ENCODE measurements around the gene NATD1.

Gene NATD1

DNA sequence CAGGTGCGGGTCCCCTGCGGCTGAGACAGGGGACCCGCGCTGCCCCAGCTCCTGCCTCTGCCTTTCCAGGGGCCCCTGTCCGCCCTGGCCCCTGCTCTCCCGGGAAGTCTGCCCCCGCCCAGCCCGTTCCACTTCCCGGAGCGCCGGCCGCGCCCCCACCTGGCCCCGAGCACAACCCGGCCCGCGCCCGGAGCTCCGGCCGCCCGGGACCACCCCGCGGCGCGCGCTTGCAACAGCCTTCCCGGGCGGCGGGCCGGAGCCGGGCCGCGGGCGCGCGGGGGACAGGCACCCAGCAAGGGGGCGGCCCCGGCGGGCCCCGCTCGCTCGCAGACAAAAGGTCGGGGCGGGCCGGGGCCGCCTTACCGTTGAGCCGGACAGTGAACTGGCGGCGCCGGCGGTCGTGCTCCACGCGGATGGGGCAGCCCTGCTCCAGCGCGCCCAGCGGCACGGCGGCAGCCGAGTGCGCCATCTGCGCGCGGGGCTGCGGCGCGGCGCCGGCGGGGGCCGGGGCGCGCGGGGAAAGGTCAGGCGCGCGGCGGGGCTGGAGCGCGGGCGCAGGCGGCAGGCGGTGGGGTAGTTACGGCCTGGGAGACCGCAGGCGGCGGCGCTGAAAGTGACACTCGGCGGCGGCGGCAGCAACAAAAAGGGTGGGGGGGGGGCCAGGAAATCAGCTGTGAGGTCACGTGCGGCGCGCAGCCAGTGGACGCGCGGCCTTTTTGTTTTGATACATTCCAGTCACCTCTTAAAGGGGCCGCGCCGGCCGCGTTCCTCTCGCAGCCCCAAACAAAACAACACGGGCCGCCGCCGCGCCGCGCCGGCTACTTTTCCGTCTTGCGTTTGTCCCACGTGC is at the start of gene NATD1:
NATD1 (minus strand) TSS at position 615 of the 850 bp plus-strand sequence; CDS start at position 469, 146 bp downstream.
- H3K4me1 ChIP-seq (ENCODE audit: control insufficient read depth, insufficient read depth, low read length), result peaks cover 35% of the 10 kb centered on the region
- H3K27me3 ChIP-seq (ENCODE audit: control insufficient read depth in 1 of 2, insufficient read depth in 2 of 2, low read length in 2 of 2), result no peaks in the 10 kb centered on the region
- peak within 1 kb of the TSS; percentile 74 to 82 for H3K9ac ChIP-seq (ENCODE audit: low read length in 2 of 2)
- H3K27ac ChIP-seq (ENCODE audit: low read length), result peak within 1 kb of the TSS; percentile 46
- peak within 1 kb of the TSS; percentile 76 to 77 for H3K4me3 ChIP-seq (ENCODE audit: low read length in 2 of 2)
- H3K36me3 ChIP-seq (ENCODE audit: control insufficient read depth in 2 of 2, insufficient read depth in 2 of 2, low read length in 2 of 2), result no peaks in the 10 kb centered on the region
- no peaks in the 10 kb centered on the region for H3K9me3 ChIP-seq (ENCODE audit: control insufficient read depth in 2 of 2, low read length in 2 of 2)

DNA sequence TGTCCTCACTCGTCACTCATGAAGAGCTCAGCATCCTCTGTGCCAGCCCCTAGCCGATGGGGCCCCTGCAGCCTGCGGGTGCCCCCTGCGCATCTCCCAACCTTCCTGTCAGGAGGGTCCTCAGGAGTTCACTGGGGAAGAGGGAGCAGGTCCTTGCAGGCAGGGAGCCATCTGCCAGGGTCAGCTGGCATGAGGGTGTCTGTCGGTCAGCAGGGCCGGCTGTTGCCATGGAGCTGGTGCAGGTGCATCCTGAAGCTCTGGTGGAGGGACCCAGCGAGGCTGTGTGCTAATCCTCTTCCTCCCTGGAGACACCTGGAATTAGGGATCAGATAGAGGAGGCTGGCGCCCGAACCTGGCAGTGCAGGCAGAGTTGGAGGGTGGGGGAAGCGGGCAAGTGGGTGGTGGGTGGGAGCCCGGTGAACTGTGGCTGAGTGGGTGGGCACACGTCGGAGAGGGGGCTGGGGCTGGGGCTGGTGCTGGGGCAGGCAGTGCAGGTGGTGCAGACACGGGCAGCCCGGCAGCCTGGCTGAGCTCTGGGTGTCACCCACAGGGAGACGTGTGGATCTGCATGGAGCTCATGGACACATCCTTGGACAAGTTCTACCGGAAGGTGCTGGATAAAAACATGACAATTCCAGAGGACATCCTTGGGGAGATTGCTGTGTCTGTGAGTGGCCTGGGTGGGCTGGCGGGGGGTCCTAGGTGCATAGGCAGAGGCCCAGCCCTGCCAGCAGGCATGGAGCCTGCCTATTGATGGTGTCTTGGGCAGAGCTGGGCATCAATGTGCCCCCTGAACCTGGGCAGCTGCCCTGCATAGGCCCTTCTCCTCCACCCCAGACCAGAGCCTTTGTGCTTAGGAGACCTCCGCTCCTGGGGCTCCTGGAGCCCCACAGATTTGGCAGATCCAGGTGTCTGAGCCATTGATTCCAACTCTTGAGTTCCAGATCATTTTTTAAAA is 48.7 kb upstream of the NATD1 start:
- no peaks in the 10 kb centered on the region for H3K9me3 ChIP-seq (ENCODE audit: control insufficient read depth in 2 of 2, low read length in 2 of 2)
- no peak overlapping the region for H3K9ac ChIP-seq (ENCODE audit: low read length in 2 of 2)
- H3K4me3 ChIP-seq (ENCODE audit: low read length in 2 of 2), result no peak overlapping the region
- H3K27ac ChIP-seq (ENCODE audit: low read length), result no peak overlapping the region
- peaks cover 42 to 59% of the 10 kb centered on the region in 2 donors for H3K36me3 ChIP-seq (ENCODE audit: control insufficient read depth in 2 of 2, insufficient read depth in 2 of 2, low read length in 2 of 2)
- H3K27me3 ChIP-seq (ENCODE audit: control insufficient read depth in 1 of 2, insufficient read depth in 2 of 2, low read length in 2 of 2), result peaks cover 0 to 2% of the 10 kb centered on the region in 2 donors
- peaks cover 10% of the 10 kb centered on the region for H3K4me1 ChIP-seq (ENCODE audit: control insufficient read depth, insufficient read depth, low read length)

- no peak overlapping the region for H3K27ac ChIP-seq (ENCODE audit: low read length)
- H3K4me1 ChIP-seq (ENCODE audit: control insufficient read depth, insufficient read depth, low read length), result peaks cover 20% of the 10 kb centered on the region
- no peak overlapping the region for H3K4me3 ChIP-seq (ENCODE audit: low read length in 2 of 2)
- peaks cover 0 to 2% of the 10 kb centered on the region in 2 donors for H3K27me3 ChIP-seq (ENCODE audit: control insufficient read depth in 1 of 2, insufficient read depth in 2 of 2, low read length in 2 of 2)
- no peaks in the 10 kb centered on the region for H3K9me3 ChIP-seq (ENCODE audit: control insufficient read depth in 2 of 2, low read length in 2 of 2)
- H3K9ac ChIP-seq (ENCODE audit: low read length in 2 of 2), result no peak overlapping the region
- H3K36me3 ChIP-seq (ENCODE audit: control insufficient read depth in 2 of 2, insufficient read depth in 2 of 2, low read length in 2 of 2), result peaks cover 42 to 58% of the 10 kb centered on the region in 2 donors
Measured at GRCh38 chr17:21300601-21301571, 47.7 kb upstream of the NATD1 start.

- Histone ChIP-seq H3K36me3 (ENCODE audit: control insufficient read depth in 2 of 2, insufficient read depth in 2 of 2, low read length in 2 of 2) (peaks cover 42 to 56% of the 10 kb centered on the region in 2 donors), H3K27me3 (ENCODE audit: control insufficient read depth in 1 of 2, insufficient read depth in 2 of 2, low read length in 2 of 2) (peaks cover 0 to 4% of the 10 kb centered on the region in 2 donors), H3K9me3 (ENCODE audit: control insufficient read depth in 2 of 2, low read length in 2 of 2) (no peaks in the 10 kb centered on the region), H3K4me1 (ENCODE audit: control insufficient read depth, insufficient read depth, low read length) (peaks cover 28% of the 10 kb centered on the region), H3K9ac (ENCODE audit: low read length in 2 of 2) (no peak overlapping the region), H3K27ac (ENCODE audit: low read length) (no peak overlapping the region), H3K4me3 (ENCODE audit: low read length in 2 of 2) (no peak overlapping the region)
Measured at GRCh38 chr17:21299981-21300600, 46.9 kb upstream of the NATD1 start.

DNA sequence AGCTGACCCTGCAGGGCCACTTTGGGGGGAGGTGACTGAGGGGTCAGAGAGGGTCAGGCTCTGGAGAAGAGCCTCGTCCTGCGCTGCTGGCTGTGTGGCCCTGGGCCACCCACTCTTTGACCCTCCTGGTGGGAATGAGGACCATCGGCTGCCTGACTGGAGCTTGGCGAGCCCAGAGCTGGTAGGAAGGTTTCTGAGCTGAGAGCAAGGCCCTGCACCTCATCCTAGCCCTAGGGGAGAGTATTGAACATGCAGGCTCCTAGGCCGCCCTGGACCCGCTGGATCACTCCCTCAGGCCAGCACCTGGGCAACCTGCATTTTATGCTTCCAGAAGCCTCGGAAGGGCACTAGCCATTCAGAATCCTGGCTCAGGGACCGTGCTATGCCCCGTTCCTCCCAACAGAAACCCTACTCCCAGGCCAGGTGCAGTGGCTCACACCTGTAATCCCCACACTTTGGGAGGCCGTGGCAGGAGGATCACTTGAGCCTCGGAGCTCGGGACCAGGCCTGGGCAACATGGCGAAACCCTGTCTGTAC is 45.8 kb upstream of the NATD1 start:
- Histone ChIP-seq H3K9ac (ENCODE audit: low read length in 2 of 2) (no peak overlapping the region), H3K27ac (ENCODE audit: low read length) (no peak overlapping the region), H3K4me1 (ENCODE audit: control insufficient read depth, insufficient read depth, low read length) (peaks cover 34% of the 10 kb centered on the region), H3K27me3 (ENCODE audit: control insufficient read depth in 1 of 2, insufficient read depth in 2 of 2, low read length in 2 of 2) (peaks cover 0 to 5% of the 10 kb centered on the region in 2 donors), H3K36me3 (ENCODE audit: control insufficient read depth in 2 of 2, insufficient read depth in 2 of 2, low read length in 2 of 2) (peaks cover 40 to 51% of the 10 kb centered on the region in 2 donors), H3K4me3 (ENCODE audit: low read length in 2 of 2) (no peak overlapping the region), H3K9me3 (ENCODE audit: control insufficient read depth in 2 of 2, low read length in 2 of 2) (no peaks in the 10 kb centered on the region)

DNA sequence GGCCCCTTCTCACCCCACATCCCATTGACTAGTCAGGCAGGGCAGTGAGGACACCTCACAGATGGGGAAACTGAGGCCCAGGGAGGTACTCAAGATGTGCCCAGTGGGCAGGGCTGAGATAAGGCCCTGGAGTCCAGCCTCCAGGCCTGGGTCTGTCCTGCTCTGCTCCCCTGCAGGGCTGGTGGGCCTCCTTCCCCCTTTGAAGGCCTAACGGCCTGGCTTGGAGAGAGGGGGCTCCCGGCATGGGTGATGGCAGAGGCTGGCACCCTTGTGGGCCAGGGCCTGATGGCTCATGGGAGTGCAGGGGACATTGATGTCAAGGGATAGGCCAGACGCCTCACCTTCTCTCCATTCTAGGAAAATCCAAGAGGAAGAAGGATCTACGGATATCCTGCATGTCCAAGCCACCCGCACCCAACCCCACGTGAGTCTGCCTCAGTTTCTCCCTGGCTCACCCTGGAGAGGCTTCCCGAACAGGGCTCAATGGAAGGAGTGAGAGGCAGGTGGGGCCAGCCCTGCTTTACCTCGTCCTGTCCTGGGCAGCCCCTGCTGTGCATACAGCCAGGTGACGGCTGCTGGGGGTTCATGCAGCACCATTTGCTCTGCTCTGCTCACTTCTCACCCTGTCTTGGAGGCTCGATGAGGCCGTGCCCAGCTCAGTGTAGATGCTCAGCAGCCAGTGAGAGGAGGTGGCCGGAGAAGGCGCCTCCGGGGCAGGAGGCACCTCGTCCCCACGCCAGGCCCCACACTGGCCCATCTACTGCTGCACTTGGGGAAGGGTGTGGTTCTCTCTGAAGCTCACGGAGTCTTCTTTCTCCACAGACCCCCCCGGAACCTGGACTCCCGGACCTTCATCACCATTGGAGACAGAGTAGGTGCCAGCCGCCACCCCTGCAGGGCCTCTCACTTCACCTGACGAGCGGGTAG is 45.1 kb upstream of the NATD1 start:
- peaks cover 39% of the 10 kb centered on the region for H3K4me1 ChIP-seq (ENCODE audit: control insufficient read depth, insufficient read depth, low read length)
- no peak overlapping the region for H3K9ac ChIP-seq (ENCODE audit: low read length in 2 of 2)
- H3K4me3 ChIP-seq (ENCODE audit: low read length in 2 of 2), result no peak overlapping the region
- H3K27ac ChIP-seq (ENCODE audit: low read length), result no peak overlapping the region
- H3K27me3 ChIP-seq (ENCODE audit: control insufficient read depth in 1 of 2, insufficient read depth in 2 of 2, low read length in 2 of 2), result peaks cover 0 to 5% of the 10 kb centered on the region in 2 donors
- H3K36me3 ChIP-seq (ENCODE audit: control insufficient read depth in 2 of 2, insufficient read depth in 2 of 2, low read length in 2 of 2), result peaks cover 33 to 44% of the 10 kb centered on the region in 2 donors
- H3K9me3 ChIP-seq (ENCODE audit: control insufficient read depth in 2 of 2, low read length in 2 of 2), result no peaks in the 10 kb centered on the region

- Histone ChIP-seq H3K9ac (ENCODE audit: low read length in 2 of 2) (no peak overlapping the region), H3K9me3 (ENCODE audit: control insufficient read depth in 2 of 2, low read length in 2 of 2) (no peaks in the 10 kb centered on the region), H3K36me3 (ENCODE audit: control insufficient read depth in 2 of 2, insufficient read depth in 2 of 2, low read length in 2 of 2) (peaks cover 31 to 41% of the 10 kb centered on the region in 2 donors), H3K27me3 (ENCODE audit: control insufficient read depth in 1 of 2, insufficient read depth in 2 of 2, low read length in 2 of 2) (peaks cover 0 to 5% of the 10 kb centered on the region in 2 donors), H3K4me1 (ENCODE audit: control insufficient read depth, insufficient read depth, low read length) (peaks cover 39% of the 10 kb centered on the region), H3K27ac (ENCODE audit: low read length) (no peak overlapping the region), H3K4me3 (ENCODE audit: low read length in 2 of 2) (no peak overlapping the region)
Measured at GRCh38 chr17:21297597-21297996, 44.4 kb upstream of the NATD1 start.

DNA sequence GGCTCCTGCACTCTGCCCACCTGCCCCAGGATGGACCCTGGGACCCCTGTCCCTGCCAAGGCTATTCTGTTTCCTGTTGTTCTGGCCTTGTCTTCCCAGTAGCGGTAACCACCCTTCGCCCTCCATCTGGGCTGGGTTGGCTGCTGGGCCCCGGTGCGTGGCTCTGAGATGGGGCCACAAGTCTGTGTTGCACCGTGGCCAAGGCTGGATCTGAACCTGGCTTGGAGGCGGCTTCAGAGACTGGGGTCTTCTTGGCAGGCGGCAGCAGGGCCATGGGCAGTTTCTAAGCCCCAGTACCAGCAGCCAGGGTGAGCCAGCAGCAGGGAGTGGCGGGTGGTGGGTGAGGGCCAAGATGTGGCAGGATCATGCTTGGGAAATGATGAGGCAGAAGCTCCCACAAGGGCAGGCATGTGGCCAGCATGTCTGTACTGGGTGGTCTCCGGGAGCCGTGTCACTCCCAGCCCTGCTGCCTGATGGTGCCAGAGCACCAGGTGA is 43.9 kb upstream of the NATD1 start:
- no peaks in the 10 kb centered on the region for H3K9me3 ChIP-seq (ENCODE audit: control insufficient read depth in 2 of 2, low read length in 2 of 2)
- H3K27me3 ChIP-seq (ENCODE audit: control insufficient read depth in 1 of 2, insufficient read depth in 2 of 2, low read length in 2 of 2), result peaks cover 0 to 6% of the 10 kb centered on the region in 2 donors
- peak overlapping the region; percentile 18 for H3K27ac ChIP-seq (ENCODE audit: low read length)
- H3K4me1 ChIP-seq (ENCODE audit: control insufficient read depth, insufficient read depth, low read length), result peaks cover 39% of the 10 kb centered on the region
- no peak overlapping the region for H3K9ac ChIP-seq (ENCODE audit: low read length in 2 of 2)
- no peak overlapping the region for H3K4me3 ChIP-seq (ENCODE audit: low read length in 2 of 2)
- H3K36me3 ChIP-seq (ENCODE audit: control insufficient read depth in 2 of 2, insufficient read depth in 2 of 2, low read length in 2 of 2), result peaks cover 26 to 37% of the 10 kb centered on the region in 2 donors
